Colon (tissue), 2 donors: Measurements from ENCODE around the gene CD101.
"Not testable (repeated sequence)": the region's sequence is repeated elsewhere in the genome, so short reads cannot be mapped to it uniquely, and the experiment has no call there.

ENCODE experiments used
- FAIRE-seq: peaks from 2 replicates; lab custom pipeline; 2012; peaks lifted over from hg19 to GRCh38; lab: Jason Lieb, UNC
- donor health status: control.
- donor health status: control.

Gene CD101

GRCh38 chr1:117001254-117001927 lies at the start of gene CD101:
Gene CD101 (plus strand): TSS chr1:117001760. CDS start chr1:117001818, 58 bp downstream.
- no peak for FAIRE-seq

GRCh38 chr1:116952738-116953275 lies 48.8 kb upstream of the CD101 start:
- no peak for FAIRE-seq

GRCh38 chr1:116954440-116954839 lies 47.1 kb upstream of the CD101 start:
- FAIRE-seq, result no peak

GRCh38 chr1:116956378-116956777 lies 45.2 kb upstream of the CD101 start:
- FAIRE-seq, result no peak

GRCh38 chr1:116957646-116958045 lies 43.9 kb upstream of the CD101 start:
- no peak for FAIRE-seq

GRCh38 chr1:116958110-116958509 lies 43.5 kb upstream of the CD101 start:
- FAIRE-seq, result no peak

- FAIRE-seq, result no peak
These were observed 42.6 kb upstream of the CD101 start for GRCh38 chr1:116958977-116959376.

GRCh38 chr1:116961606-116962005 lies 40.0 kb upstream of the CD101 start:
- no peak for FAIRE-seq

- no peak for FAIRE-seq
These were observed 38.4 kb upstream of the CD101 start for GRCh38 chr1:116962987-116963639.

- no peak for FAIRE-seq
These were observed 34.8 kb upstream of the CD101 start for GRCh38 chr1:116966791-116967190.

GRCh38 chr1:116968724-116969123 lies 32.8 kb upstream of the CD101 start:
- FAIRE-seq, result no peak

GRCh38 chr1:116971258-116971860 lies 30.2 kb upstream of the CD101 start:
- FAIRE-seq, result no peak

GRCh38 chr1:116971965-116972673 lies 29.4 kb upstream of the CD101 start:
- FAIRE-seq, result no peak

- no peak for FAIRE-seq
These were observed 28.9 kb upstream of the CD101 start for GRCh38 chr1:116972674-116973030.

GRCh38 chr1:116980309-116980708 lies 21.3 kb upstream of the CD101 start:
- not testable (repeated sequence) for FAIRE-seq

- FAIRE-seq, result no peak
These were observed 20.0 kb upstream of the CD101 start for GRCh38 chr1:116981521-116982037.

GRCh38 chr1:116982319-116983004 lies 19.1 kb upstream of the CD101 start:
- FAIRE-seq, result no peak

- FAIRE-seq, result no peak
These were observed 18.4 kb upstream of the CD101 start for GRCh38 chr1:116983112-116983511.

- FAIRE-seq, result no peak
These were observed 17.9 kb upstream of the CD101 start for GRCh38 chr1:116983678-116984077.

GRCh38 chr1:116984406-116985160 lies 17.0 kb upstream of the CD101 start:
- FAIRE-seq, result no peak
